LNCAP (cell line): Measurements from ENCODE around the gene NTSR2.

ENCODE experiments used
- TF ChIP-seq, protein P1 (sequence below): fragments of 450-650 bp; IDR thresholded peaks from 2 replicates; pipeline ENCODE4 v1.5.1; 2017; ENCODE audit warnings: mild to moderate bottlenecking

NTSR2 gene

DNA sequence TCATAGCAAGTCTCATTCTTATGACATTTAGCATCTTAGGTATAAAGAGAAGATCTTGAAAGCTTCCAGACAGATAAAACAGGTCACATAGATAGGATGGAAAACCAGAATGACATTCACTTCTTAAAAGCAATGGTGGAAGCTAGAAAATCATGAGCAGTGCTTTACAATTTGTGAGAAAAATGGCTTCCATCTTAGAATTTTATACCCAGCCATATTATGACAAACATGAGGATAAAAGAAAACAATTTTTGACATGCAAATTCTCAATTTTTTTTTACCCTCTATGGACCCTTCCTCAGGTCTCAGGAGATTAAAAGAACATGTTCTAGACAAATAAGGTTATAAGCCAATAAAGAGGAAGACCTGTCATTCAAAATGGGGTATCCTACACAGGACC, 7.1 kb downstream of the NTSR2 start:
- TF ChIP-seq, protein P1, sequence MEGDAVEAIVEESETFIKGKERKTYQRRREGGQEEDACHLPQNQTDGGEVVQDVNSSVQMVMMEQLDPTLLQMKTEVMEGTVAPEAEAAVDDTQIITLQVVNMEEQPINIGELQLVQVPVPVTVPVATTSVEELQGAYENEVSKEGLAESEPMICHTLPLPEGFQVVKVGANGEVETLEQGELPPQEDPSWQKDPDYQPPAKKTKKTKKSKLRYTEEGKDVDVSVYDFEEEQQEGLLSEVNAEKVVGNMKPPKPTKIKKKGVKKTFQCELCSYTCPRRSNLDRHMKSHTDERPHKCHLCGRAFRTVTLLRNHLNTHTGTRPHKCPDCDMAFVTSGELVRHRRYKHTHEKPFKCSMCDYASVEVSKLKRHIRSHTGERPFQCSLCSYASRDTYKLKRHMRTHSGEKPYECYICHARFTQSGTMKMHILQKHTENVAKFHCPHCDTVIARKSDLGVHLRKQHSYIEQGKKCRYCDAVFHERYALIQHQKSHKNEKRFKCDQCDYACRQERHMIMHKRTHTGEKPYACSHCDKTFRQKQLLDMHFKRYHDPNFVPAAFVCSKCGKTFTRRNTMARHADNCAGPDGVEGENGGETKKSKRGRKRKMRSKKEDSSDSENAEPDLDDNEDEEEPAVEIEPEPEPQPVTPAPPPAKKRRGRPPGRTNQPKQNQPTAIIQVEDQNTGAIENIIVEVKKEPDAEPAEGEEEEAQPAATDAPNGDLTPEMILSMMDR, result no peak

DNA sequence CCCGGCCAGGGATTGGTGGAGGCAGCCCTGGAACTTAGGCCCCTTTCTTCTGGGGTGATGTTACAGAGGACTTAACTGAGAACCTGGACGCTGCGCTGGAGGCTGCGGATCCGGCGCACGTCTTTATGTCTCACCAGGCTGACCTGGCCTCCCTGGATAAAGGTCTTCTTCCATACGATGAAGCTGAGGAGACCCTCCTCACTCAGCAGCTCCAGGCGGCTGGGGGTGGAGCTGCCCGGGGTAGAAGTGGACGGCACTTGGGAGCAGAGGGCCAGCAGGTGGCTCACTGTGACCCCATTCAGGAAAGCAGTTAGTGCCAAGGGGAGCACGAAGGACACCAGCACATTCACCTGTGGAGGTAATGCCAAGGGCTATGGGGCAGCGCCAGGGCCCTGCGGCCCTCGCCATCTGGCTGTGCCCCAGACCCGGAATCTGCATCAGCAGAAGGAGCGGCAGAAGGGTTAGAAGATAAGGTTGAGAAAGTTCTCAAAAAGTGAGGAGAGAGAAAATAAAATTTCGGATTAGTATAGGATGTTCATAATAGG, 8.0 kb downstream of the NTSR2 start:
- TF ChIP-seq, protein P1, result no peak

DNA sequence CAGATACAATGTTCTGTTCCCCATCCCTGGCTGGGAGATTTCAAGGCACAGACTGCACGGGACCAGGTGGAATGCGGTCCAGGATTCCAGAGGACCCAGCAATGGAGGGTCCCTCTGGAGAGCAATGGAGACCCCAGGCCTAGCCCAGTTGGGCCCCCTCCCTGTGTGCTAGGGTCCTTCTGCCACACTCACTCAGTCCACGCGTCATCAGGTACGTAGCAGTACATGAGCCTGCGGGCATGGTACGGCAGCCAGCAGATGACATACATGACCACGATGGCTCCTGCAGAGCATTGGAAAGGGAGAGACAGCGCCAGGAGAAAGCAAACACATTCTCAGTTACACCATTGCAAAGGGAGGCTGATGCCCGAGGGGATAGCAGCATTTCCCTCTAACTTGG, 10.1 kb downstream of the NTSR2 start:
- TF ChIP-seq, protein P1, result no peak

DNA sequence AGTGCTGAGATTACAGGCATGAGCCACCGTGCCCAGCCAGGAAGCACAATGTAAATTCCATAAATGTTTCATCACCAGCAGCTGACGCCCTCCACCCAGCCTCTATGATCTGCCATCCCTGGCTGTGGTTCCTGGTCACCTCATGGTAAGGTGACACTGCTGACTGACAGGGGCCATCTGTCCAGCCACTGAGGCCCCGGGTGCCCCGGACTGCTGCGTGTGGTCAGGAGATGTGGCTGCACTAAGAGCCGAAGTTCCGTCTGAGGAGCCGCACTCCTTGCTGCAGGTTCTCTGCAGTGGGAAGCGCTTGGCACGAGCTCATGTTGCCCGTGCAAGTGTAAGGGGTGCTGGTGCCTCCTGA, 10.9 kb downstream of the NTSR2 start:
- TF ChIP-seq, protein P1, result no peak

DNA sequence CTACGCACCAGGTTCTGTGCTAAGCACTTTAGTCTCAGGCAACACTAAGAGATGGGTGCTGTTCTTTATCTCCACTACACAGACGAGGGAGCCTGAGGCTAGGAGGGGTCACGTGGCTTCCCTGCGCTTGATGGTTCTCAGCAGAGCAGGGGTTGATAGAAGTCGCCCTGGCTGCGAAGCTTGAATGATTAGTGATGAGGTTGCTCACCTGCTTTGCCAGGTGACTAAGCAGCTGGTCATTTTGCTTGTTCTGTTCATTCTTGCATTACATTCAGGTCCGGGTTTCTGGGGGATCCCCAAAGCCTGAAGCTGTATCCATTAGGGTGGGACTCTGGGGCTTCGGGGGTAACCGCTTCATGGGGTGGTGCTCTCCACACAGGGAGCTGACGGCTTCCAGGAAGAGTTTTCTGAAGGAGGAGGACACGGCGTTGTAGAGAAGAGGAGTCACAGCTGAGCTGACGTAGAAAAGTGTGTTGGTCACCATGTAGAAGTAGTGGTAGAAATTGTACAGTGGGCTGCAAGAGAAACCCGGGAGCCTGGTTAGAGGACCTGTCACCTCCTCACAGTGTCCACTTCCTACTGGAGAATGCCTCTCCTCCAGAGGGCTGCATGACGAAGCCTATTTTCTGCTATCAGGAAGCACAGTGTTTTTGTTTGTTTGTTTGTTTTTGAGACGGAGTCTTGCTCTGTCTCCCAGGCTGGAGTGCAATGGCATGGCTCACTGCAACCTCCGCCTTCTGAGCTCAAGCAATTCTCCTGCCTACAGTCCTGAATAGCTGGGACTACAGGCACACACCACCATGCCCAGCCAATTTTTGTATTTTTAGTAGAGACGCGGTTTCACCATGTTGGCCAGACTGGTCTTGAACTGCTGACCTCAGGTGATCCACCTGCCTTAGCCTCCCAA, 11.5 kb downstream of the NTSR2 start:
- TF ChIP-seq, protein P1, result no peak

DNA sequence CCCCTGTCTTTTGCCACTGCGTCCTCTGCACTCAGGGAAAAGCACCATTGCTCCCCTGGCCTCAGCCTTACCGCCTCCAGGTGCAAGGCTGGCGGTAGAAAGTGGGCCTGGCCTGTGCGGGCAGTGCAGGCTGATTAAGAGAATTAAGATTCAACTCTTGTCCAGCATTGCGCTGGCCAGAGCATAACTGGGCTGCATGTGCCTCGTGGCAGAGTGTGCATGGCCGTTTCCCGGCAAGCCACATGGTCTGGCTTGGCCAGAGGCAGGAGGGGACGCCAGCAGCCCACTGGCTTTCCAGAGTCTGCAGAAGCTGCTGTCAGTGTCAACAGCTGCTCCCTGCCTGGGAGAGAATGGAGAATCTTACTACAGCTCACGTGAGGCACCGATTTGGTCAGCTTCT, 12.3 kb downstream of the NTSR2 start:
- TF ChIP-seq, protein P1, result no peak

DNA sequence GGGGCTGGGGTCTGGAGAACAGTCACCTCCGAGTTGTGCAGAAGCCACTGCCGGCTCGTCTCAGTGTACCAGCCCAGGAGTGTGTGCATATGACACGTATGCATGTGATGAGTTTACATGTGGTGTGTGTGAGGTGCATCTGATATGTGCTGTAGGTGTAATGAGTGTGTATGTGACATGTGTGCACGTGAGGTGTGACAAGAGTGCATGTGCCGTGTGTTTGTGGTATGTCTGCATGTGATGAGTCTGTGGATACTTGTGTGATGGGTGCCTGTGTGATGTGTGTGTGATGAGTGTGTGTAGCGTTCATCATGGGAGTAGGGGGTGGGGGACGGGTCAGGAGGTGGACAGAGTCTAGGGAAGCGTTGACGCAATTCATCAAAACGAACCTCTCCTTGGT, 12.8 kb downstream of the NTSR2 start:
- TF ChIP-seq, protein P1, result no peak
